A673 (cell line): ENCODE results near the gene COL4A4. TPM values are rescaled to one million over a fixed set of nuclear protein-coding genes. Genes with fewer than 3 reads are reported as not detected.

Source experiments
- BruUV-seq: library from RNA; stranded (reverse); fragments of 400-500 nt; replicated peaks from 2 replicates; lab custom pipeline; 2021; lab: Mats Ljungman, UMichigan
- CTCF ChIA-PET: fragments of 300-600 bp; sonication (Branson Sonifier 250); formaldehyde crosslinking; loops from one replicate; lab custom pipeline; 2022; ENCODE audit warnings: antibody characterized with exemption; lab: Charles Lee
- POLR2A ChIA-PET: fragments of 300-600 bp; sonication (Branson Sonifier 250); formaldehyde crosslinking; loops from one replicate; lab custom pipeline; 2022; ENCODE audit warnings: antibody characterized with exemption; ENCODE audit not compliant: low non-redundant PET; lab: Charles Lee
- DNase-seq: peaks from one replicate; pipeline ENCODE4 v3.0.0-alpha.2; 2015; ENCODE audit warnings: low spot score
- H3K27ac ChIP-seq: fragments of 200-600 bp; sonication (generic); 2 replicates; pipeline ENCODE4 v1.5.1; 2016; ENCODE audit warnings: mixed run types, low read depth, mild to moderate bottlenecking, mixed read lengths, antibody characterized with exemption, low read length; ENCODE audit not compliant: poor library complexity, severe bottlenecking
- H3K27me3 ChIP-seq: fragments of 200-600 bp; sonication (generic); replicated peaks from 2 replicates; pipeline ENCODE4 v1.6.1; 2017; ENCODE audit warnings: mixed run types, low read depth, mild to moderate bottlenecking, mixed read lengths, antibody characterized with exemption, low read length; ENCODE audit not compliant: insufficient read depth, poor library complexity
- H3K36me3 ChIP-seq: fragments of 200-600 bp; sonication (generic); 2 replicates; pipeline ENCODE4 v1.6.1; 2016; ENCODE audit warnings: mixed run types, mild to moderate bottlenecking, mixed read lengths, antibody characterized with exemption, low read length; ENCODE audit not compliant: insufficient read depth, poor library complexity, severe bottlenecking
- H3K4me1 ChIP-seq: fragments of 200-600 bp; sonication (generic); 2 replicates; pipeline ENCODE4 v1.6.1; 2017; ENCODE audit warnings: mixed run types, mild to moderate bottlenecking, mixed read lengths, antibody characterized with exemption, low read length; ENCODE audit not compliant: insufficient read depth, poor library complexity, severe bottlenecking
- H3K4me3 ChIP-seq: fragments of 200-600 bp; sonication (generic); 2 replicates; pipeline ENCODE4 v1.5.1; 2016; ENCODE audit warnings: low read depth, mixed run types, mild to moderate bottlenecking, mixed read lengths, low read length; ENCODE audit not compliant: poor library complexity, severe bottlenecking
- H3K9me3 ChIP-seq: fragments of 200-600 bp; sonication (generic); 2 replicates; pipeline ENCODE4 v1.6.1; 2016; ENCODE audit warnings: mixed run types, low read depth, mild to moderate bottlenecking, mixed read lengths, antibody characterized with exemption, low read length; ENCODE audit not compliant: poor library complexity, severe bottlenecking
- CTCF ChIP-seq: fragments of 300-800, 200-600 bp; sonication (generic); conservative IDR thresholded peaks from 2 replicates; pipeline ENCODE4 v1.5.1; 2017; ENCODE audit warnings: low read depth, mild to moderate bottlenecking, antibody characterized with exemption, low read length, moderate library complexity, mixed read lengths
- EZH2 ChIP-seq: fragments of 200-600 bp; sonication (generic); IDR thresholded peaks from 2 replicates; pipeline ENCODE4 v1.6.1; 2017; ENCODE audit warnings: borderline replicate concordance, low read depth, mild to moderate bottlenecking, mixed read lengths, antibody characterized with exemption, low read length; ENCODE audit not compliant: poor library complexity, severe bottlenecking
- intact Hi-C: fragments of 100-400 bp; cut with micrococcal nuclease; formaldehyde crosslinking; loops from one replicate; pipeline ENCODE4 v1.10.0; 2022; ENCODE audit not compliant: unreplicated experiment
- total RNA-seq: library from RNA; stranded (reverse); gene quantifications from 2 replicates; pipeline ENCODE4 v1.2.3, GENCODE V29; 2021

COL4A4 gene
- total RNA-seq, 1 experiment from 2014 or later: not detected

- ChIA-PET POLR2A (no interaction called here), CTCF (interaction anchor here (0.7 kb wide), 1 partner anchor 49 kb away, joined by 3 read pairs; no protein-coding TSS in a partner anchor)
- intact Hi-C loops: no loop called here
- Histone ChIP-seq H3K4me1 (peaks cover 7% of the 10 kb centered on the region), H3K27ac (no peak overlapping the region), H3K27me3 (peaks cover 51% of the 10 kb centered on the region), H3K9me3 (no peaks in the 10 kb centered on the region), H3K36me3 (no peaks in the 10 kb centered on the region), H3K4me3 (peak overlapping the region; percentile 47)
- TF ChIP-seq CTCF (no peak), EZH2 (no peak)
- DNase-seq: no peak
- BruUV-seq: no TSS peak
These were observed 822 bp upstream of the COL4A4 start for GRCh38 chr2:227164763-227165291.

- Histone ChIP-seq H3K36me3 (no peaks in the 10 kb centered on the region), H3K27me3 (peaks cover 51% of the 10 kb centered on the region), H3K4me3 (peak overlapping the region; percentile 47), H3K27ac (no peak overlapping the region), H3K9me3 (no peaks in the 10 kb centered on the region), H3K4me1 (peaks cover 7% of the 10 kb centered on the region)
- ChIA-PET CTCF (no interaction called here), POLR2A (no interaction called here)
- intact Hi-C loops: no loop called here
- no TSS peak for BruUV-seq
- DNase-seq: no peak
- no peak for TF ChIP-seq CTCF
- TF ChIP-seq EZH2: no peak
These were observed 464 bp downstream of the COL4A4 start for GRCh38 chr2:227163485-227163997.

DNA sequence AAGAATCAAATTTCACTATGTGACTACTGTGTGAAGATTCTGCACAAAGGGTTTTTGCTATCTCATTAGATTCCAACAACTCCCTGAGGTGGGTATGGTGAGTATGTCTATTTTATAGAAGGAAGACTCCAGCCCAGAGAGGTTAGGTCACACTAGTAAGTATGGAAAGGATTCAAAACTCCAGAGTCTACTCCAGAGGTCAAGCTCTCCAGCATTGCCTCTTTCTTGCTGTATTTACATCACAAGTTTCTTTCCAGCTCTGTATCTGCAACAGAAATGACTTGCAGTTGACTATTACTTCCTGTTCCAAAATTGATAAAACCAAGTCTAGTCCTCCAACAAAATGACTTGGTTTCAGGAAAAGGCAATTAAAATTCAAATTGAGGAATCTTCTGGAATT, 2.1 kb downstream of the COL4A4 start:
- intact Hi-C loops: no loop called here
- H3K4me3 ChIP-seq: no peak overlapping the region

More for the DNA sequence above, 2.1 kb downstream of the COL4A4 start:
- no peak for DNase-seq
- Histone ChIP-seq H3K9me3 (no peaks in the 10 kb centered on the region), H3K36me3 (no peaks in the 10 kb centered on the region), H3K27ac (no peak overlapping the region), H3K4me1 (peaks cover 7% of the 10 kb centered on the region), H3K27me3 (peaks cover 57% of the 10 kb centered on the region)
- ChIA-PET POLR2A (no interaction called here), CTCF (no interaction called here)
- TF ChIP-seq EZH2: no peak
- no peak for TF ChIP-seq CTCF
- no TSS peak for BruUV-seq
